Lower leg skin (tissue), 4 donors: ENCODE results near the gene LAD1. TPM values are rescaled to one million over a fixed set of nuclear protein-coding genes. Genes with fewer than 3 reads are reported as not detected.
A peak's percentile ranks its signal among the peaks of the same experiment; 100 is the strongest.

Experiments
- DNase-seq, 2 donors: peaks; one replicate each; pipeline ENCODE4 v3.0.0-alpha.2; 2019; ENCODE audit warnings: low spot score in 2 of 2
- H3K4me3 ChIP-seq: fragments of 200-600 bp; sonication (generic); 2 replicates; pipeline ENCODE4 v1.5.1; 2017; ENCODE audit warnings: mild to moderate bottlenecking, low read depth; ENCODE audit not compliant: poor library complexity, severe bottlenecking
- CTCF ChIP-seq, 3 donors: fragments of 450-650 bp; IDR thresholded peaks; one replicate each; pipeline ENCODE4 v1.5.1; 2016; ENCODE audit warnings: antibody characterized with exemption in 3 of 3, mild to moderate bottlenecking in 3 of 3, moderate library complexity in 2 of 3
- POLR2A ChIP-seq, 2 donors: fragments of 450-650 bp; IDR thresholded peaks; one replicate each; pipeline ENCODE4 v1.6.1; 2016 to 2017; ENCODE audit warnings: antibody characterized with exemption in 2 of 2, mild to moderate bottlenecking in 1 of 2, moderate library complexity in 1 of 2
- WGBS, 2 donors: methylation state at CpG; one replicate each; pipeline ENCODE4 v1.1.5; 2018; 5-methylcytosine and 5-hydroxymethylcytosine counted together
- intact Hi-C: fragments of 100-400 bp; cut with DNase I; formaldehyde crosslinking; loops from one replicate; pipeline ENCODE4 v1.15.0; 2023; ENCODE audit warnings: low total_unique reads
- total RNA-seq, 4 donors: library from RNA; depleted of rRNA; stranded (reverse); fragments of >200 nt; gene quantifications; one replicate each; pipeline ENCODE4 v1.1.0, GENCODE V29; 2016

The LAD1 gene
- total RNA-seq, 4 donors from 2014 or later: 271 to 336 (median 291) TPM

GRCh38 chr1:201400852-201401230 is 1.7 kb upstream of the LAD1 start:
- no peak for DNase-seq
- 80 to 86% methylated on average over 2 of the region's 2 CpGs for WGBS, 2 donors
- H3K4me3 ChIP-seq: no peak overlapping the region
- intact Hi-C loops: no loop called here
- TF ChIP-seq CTCF (IDR thresholded peaks at IDR 0.05) (no peak), POLR2A (IDR thresholded peaks at IDR 0.05) (no peak)

- intact Hi-C loops: no loop called here
- no peak for DNase-seq
- 59 to 83% methylated on average over 11 of the region's 11 CpGs for WGBS, 2 donors
These were observed 1.2 kb upstream of the LAD1 start for GRCh38 chr1:201400212-201400851.

GRCh38 chr1:201399352-201400126 is 415 bp upstream of the LAD1 start:
- no peak for DNase-seq
- intact Hi-C loops: no loop called here
- peak overlapping the region; percentile 20 for H3K4me3 ChIP-seq
- TF ChIP-seq POLR2A (IDR thresholded peaks at IDR 0.05) (no peak), CTCF (IDR thresholded peaks at IDR 0.05) (no peak)
- WGBS, 2 donors: 7 to 21% methylated on average over 10 to 35 of the region's 62 CpGs

More at GRCh38 chr1:201400212-201400851, 1.2 kb upstream of the LAD1 start:
- no peak overlapping the region for H3K4me3 ChIP-seq
- TF ChIP-seq POLR2A (IDR thresholded peaks at IDR 0.05) (no peak), CTCF (IDR thresholded peaks at IDR 0.05) (no peak)

- H3K4me3 ChIP-seq: no peak overlapping the region
- intact Hi-C loops: no loop called here
- 74 to 83% methylated on average over 2 of the region's 2 CpGs for WGBS, 2 donors
- no peak for TF ChIP-seq POLR2A (IDR thresholded peaks at IDR 0.05)
- no peak for DNase-seq
These were observed 1.4 kb downstream of the LAD1 start for GRCh38 chr1:201397675-201398074.

- H3K4me3 ChIP-seq: no peak overlapping the region
- peak in 1 of 2 donors; percentile 67 for DNase-seq
- WGBS, 2 donors: 54 to 59% methylated on average over 8 to 10 of the region's 10 CpGs
- TF ChIP-seq POLR2A (IDR thresholded peaks at IDR 0.05) (no peak), CTCF (IDR thresholded peaks at IDR 0.05) (no peak)
- intact Hi-C loops: no loop called here
These were observed 2.2 kb downstream of the LAD1 start for GRCh38 chr1:201396861-201397464.

- H3K4me3 ChIP-seq: no peak overlapping the region
- no peak for DNase-seq
- intact Hi-C loops: no loop called here
- TF ChIP-seq POLR2A (IDR thresholded peaks at IDR 0.05) (no peak), CTCF (IDR thresholded peaks at IDR 0.05) (no peak)
- 50 to 76% methylated on average over 4 of the region's 4 CpGs for WGBS, 2 donors
These were observed 3.2 kb downstream of the LAD1 start for GRCh38 chr1:201395936-201396335.
